ENCODE results near the gene GRID1.

GRID1 gene

DNA sequence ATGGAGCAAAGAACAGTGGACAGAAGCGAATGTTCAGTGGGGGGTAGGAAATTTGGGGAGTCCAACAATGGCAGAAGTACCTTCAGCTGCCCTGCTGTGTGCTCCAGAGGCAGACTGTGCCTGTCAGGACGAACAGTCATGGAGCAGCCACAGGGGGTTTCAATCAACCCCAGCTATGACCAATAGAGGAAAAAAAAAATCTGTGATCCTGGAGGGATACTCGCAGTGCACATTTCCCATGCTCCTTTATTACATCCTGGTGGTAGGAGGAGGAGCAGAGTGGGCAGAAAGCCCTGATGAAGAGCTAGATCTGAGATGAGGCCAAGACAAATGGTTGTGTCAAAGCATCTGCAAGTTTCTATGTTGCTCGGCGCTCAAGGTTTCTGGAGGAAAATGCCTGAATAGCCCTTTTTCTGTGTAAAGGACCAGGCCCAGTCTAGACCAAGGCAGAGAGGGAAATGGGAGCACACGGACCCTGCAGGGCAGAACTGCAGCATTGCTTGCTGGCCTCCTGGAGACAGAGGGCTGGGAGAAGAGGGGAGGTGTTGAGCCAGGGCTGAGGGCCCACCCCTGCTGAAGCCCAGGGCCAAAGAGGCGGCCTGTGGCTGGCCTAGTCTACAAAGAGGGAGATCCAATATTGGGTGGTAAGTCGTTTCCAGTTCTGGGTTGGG lies 201.5 kb downstream of the GRID1 start:
- H3K18ac ChIP-seq (ENCODE audit: low read length) = no peak overlapping the region
- H3K4me1 ChIP-seq (ENCODE audit: control insufficient read depth, low read depth, low read length) = no peaks in the 10 kb centered on the region
- no peak overlapping the region for H3K4ac ChIP-seq (ENCODE audit: low read depth, low read length)
- H4K8ac ChIP-seq (ENCODE audit: low read depth, low read length) = no peak overlapping the region
- H3K27me3 ChIP-seq (ENCODE audit: insufficient read depth, low read length, poor library complexity) = no peaks in the 10 kb centered on the region
- no peak overlapping the region for H2BK120ac ChIP-seq (ENCODE audit: low read depth, low read length)
- H4K5ac ChIP-seq (ENCODE audit: low read length) = no peak overlapping the region
- no peak overlapping the region for H3K23ac ChIP-seq (ENCODE audit: low read length)
- no peaks in the 10 kb centered on the region for H3K36me3 ChIP-seq (ENCODE audit: control insufficient read depth, insufficient read depth, low read length)
- no peak overlapping the region for H3K27ac ChIP-seq (ENCODE audit: low read depth, low read length)
- no peak overlapping the region for H3K4me2 ChIP-seq (ENCODE audit: low read length)
- H3K79me2 ChIP-seq (ENCODE audit: control insufficient read depth, insufficient read depth, low read length) = no peaks in the 10 kb centered on the region
- H2BK15ac ChIP-seq (replicated peaks; ENCODE audit: low read depth) = no peak overlapping the region
- DNase-seq = no peak
- WGBS (ENCODE audit: extremely low coverage, insufficient coverage, low lambda C conversion rate) = no CpG with 5 or more reads among the region's 8 CpGs
- no peak overlapping the region for H3K4me3 ChIP-seq (ENCODE audit: low read length)
- H3K79me1 ChIP-seq (ENCODE audit: low read length) = no peaks in the 10 kb centered on the region
- no peak overlapping the region for H2AK5ac ChIP-seq (ENCODE audit: low read length)
- H3K56ac ChIP-seq (ENCODE audit: low read length) = no peak overlapping the region
- H2BK5ac ChIP-seq (ENCODE audit: low read length) = no peak overlapping the region
- no peak overlapping the region for H3K9ac ChIP-seq (ENCODE audit: low read length)

DNA sequence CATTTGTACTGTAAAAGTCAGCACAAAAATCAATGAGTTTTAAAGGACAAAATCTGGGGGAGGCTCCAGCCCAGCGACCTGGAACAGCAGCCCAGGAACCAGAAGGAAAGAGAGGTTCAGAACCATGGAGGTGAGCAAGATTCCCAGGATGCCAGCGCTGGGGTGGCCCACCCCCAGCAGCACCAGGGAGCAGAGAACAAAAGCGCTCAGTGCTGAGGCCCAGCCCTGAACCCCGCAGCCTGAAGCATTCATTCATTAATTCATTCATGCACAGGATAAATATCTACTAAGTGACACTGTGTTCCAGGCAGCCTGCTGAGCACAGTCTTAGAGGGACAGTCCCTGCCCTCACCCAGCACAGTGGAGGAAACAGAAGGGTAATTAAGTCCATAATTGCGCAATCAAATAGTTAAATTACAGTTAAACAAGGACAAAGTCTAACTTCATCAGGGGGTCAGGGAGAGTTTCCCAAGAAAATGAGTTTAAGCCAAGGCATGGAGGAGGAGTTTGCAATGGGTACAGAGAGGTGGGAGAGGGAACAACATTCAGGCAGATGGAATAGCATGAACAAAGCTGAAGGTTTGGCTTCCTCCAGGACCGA lies 202.3 kb downstream of the GRID1 start:
- WGBS (ENCODE audit: extremely low coverage, insufficient coverage, low lambda C conversion rate) = no CpG with 5 or more reads among the region's 6 CpGs
- no peak for DNase-seq
- no peak overlapping the region for H4K5ac ChIP-seq (ENCODE audit: low read length)

DNA sequence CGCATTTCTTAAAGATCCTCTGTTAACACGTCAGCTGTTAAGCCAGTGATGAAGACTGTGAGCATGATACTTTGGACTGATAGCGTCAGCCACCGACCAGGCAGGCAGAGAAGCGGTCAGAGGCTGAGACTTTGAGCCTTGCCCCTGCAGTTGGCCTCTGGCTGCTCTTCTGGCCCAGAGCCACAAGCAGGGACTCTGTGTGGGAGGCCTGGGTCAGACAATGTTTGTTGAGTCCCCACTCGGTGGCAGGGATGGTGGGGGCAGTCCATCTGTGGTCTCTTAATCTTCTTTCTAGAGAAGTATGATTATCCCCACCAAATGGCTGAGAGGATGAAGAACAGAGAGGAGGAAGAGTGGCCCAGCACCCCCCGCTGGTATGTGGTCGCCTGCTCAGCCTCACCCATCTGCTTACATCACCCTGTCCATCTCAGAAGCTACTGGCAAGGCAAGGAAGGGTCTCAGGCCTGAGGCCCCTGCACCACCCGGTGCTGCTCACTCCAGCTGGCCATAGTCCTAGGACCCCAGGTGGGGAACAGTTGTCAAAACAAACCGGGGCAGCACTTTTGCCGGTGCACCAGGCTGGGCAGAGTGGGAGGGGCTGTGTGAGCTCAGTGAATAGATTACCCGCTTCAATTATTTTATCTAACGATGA lies 202.9 kb downstream of the GRID1 start:
- Histone ChIP-seq H4K8ac (ENCODE audit: low read depth, low read length) (no peak overlapping the region), H3K18ac (ENCODE audit: low read length) (no peak overlapping the region), H2BK5ac (ENCODE audit: low read length) (no peak overlapping the region), H3K36me3 (ENCODE audit: control insufficient read depth, insufficient read depth, low read length) (no peaks in the 10 kb centered on the region), H3K56ac (ENCODE audit: low read length) (no peak overlapping the region), H3K79me1 (ENCODE audit: low read length) (no peaks in the 10 kb centered on the region), H2BK120ac (ENCODE audit: low read depth, low read length) (no peak overlapping the region), H3K4me1 (ENCODE audit: control insufficient read depth, low read depth, low read length) (no peaks in the 10 kb centered on the region), H3K27me3 (ENCODE audit: insufficient read depth, low read length, poor library complexity) (no peaks in the 10 kb centered on the region), H2AK5ac (ENCODE audit: low read length) (no peak overlapping the region), H3K23ac (ENCODE audit: low read length) (no peak overlapping the region), H3K9ac (ENCODE audit: low read length) (no peak overlapping the region), H3K4ac (ENCODE audit: low read depth, low read length) (no peak overlapping the region), H3K27ac (ENCODE audit: low read depth, low read length) (no peak overlapping the region), H3K4me3 (ENCODE audit: low read length) (no peak overlapping the region), H3K79me2 (ENCODE audit: control insufficient read depth, insufficient read depth, low read length) (no peaks in the 10 kb centered on the region), H3K4me2 (ENCODE audit: low read length) (no peak overlapping the region), H2BK15ac (replicated peaks; ENCODE audit: low read depth) (no peak overlapping the region), H4K5ac (ENCODE audit: low read length) (no peak overlapping the region)
- no peak for DNase-seq
- WGBS (ENCODE audit: extremely low coverage, insufficient coverage, low lambda C conversion rate) = no CpG with 5 or more reads among the region's 13 CpGs

More for the DNA sequence above, 202.3 kb downstream of the GRID1 start:
- Histone ChIP-seq H3K4me3 (ENCODE audit: low read length) (no peak overlapping the region), H2BK15ac (replicated peaks; ENCODE audit: low read depth) (no peak overlapping the region), H3K23ac (ENCODE audit: low read length) (no peak overlapping the region), H3K56ac (ENCODE audit: low read length) (no peak overlapping the region), H2BK120ac (ENCODE audit: low read depth, low read length) (no peak overlapping the region), H3K79me1 (ENCODE audit: low read length) (no peaks in the 10 kb centered on the region), H2BK5ac (ENCODE audit: low read length) (no peak overlapping the region), H2AK5ac (ENCODE audit: low read length) (no peak overlapping the region), H3K4me2 (ENCODE audit: low read length) (no peak overlapping the region), H4K8ac (ENCODE audit: low read depth, low read length) (no peak overlapping the region), H3K79me2 (ENCODE audit: control insufficient read depth, insufficient read depth, low read length) (no peaks in the 10 kb centered on the region), H3K27ac (ENCODE audit: low read depth, low read length) (no peak overlapping the region), H3K9ac (ENCODE audit: low read length) (no peak overlapping the region), H3K36me3 (ENCODE audit: control insufficient read depth, insufficient read depth, low read length) (no peaks in the 10 kb centered on the region), H3K27me3 (ENCODE audit: insufficient read depth, low read length, poor library complexity) (no peaks in the 10 kb centered on the region), H3K4ac (ENCODE audit: low read depth, low read length) (no peak overlapping the region), H3K18ac (ENCODE audit: low read length) (no peak overlapping the region), H3K4me1 (ENCODE audit: control insufficient read depth, low read depth, low read length) (no peaks in the 10 kb centered on the region)

DNA sequence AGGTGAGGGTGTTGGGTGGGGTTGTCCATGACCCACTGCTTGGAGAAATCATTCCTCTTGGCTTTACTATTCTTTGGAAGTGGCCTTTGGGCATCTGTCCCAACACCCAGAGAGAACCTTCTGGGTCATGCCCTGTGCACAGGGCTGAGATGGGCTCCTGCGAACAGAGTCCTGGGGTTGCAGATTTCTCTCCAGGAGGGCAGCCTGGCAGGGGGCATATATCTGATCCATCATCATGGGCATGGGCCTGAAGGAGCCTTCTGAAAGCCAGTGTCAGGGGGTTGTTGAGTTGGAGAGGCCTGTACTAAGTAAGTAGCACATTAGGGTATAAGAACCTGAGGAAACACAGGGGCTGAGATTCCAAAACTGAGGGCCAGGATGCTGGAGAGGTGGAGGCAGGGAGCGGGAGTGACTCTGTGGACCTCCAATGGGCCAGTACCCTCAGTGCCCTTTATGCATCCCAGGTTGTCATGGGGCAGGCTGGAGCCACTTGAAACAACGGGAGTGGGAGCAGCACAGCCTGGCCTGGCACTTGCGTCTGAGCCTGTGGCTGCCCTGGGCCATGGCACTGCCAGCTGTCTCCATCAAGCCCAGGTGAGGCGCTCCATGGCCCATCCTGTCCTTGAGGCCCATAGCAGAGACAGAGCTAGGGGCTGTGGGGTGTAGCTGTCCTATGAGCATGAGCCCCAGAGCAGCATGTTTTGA lies 203.7 kb downstream of the GRID1 start:
- DNase-seq = no peak
- no peak overlapping the region for H3K4me2 ChIP-seq (ENCODE audit: low read length)
- no peaks in the 10 kb centered on the region for H3K36me3 ChIP-seq (ENCODE audit: control insufficient read depth, insufficient read depth, low read length)
- no peak overlapping the region for H3K23ac ChIP-seq (ENCODE audit: low read length)
- no peak overlapping the region for H3K27ac ChIP-seq (ENCODE audit: low read depth, low read length)
- no peak overlapping the region for H3K4me3 ChIP-seq (ENCODE audit: low read length)
- no peak overlapping the region for H3K56ac ChIP-seq (ENCODE audit: low read length)
- H2BK15ac ChIP-seq (replicated peaks; ENCODE audit: low read depth) = no peak overlapping the region
- H2BK5ac ChIP-seq (ENCODE audit: low read length) = no peak overlapping the region
- no peaks in the 10 kb centered on the region for H3K79me2 ChIP-seq (ENCODE audit: control insufficient read depth, insufficient read depth, low read length)
- H3K27me3 ChIP-seq (ENCODE audit: insufficient read depth, low read length, poor library complexity) = no peaks in the 10 kb centered on the region
- H3K79me1 ChIP-seq (ENCODE audit: low read length) = no peaks in the 10 kb centered on the region
- H3K4ac ChIP-seq (ENCODE audit: low read depth, low read length) = no peak overlapping the region
- H4K8ac ChIP-seq (ENCODE audit: low read depth, low read length) = no peak overlapping the region
- no CpG with 5 or more reads among the region's 5 CpGs for WGBS (ENCODE audit: extremely low coverage, insufficient coverage, low lambda C conversion rate)
- H3K18ac ChIP-seq (ENCODE audit: low read length) = no peak overlapping the region
- no peak overlapping the region for H3K9ac ChIP-seq (ENCODE audit: low read length)
- H4K5ac ChIP-seq (ENCODE audit: low read length) = no peak overlapping the region
- H2AK5ac ChIP-seq (ENCODE audit: low read length) = no peak overlapping the region
- no peak overlapping the region for H2BK120ac ChIP-seq (ENCODE audit: low read depth, low read length)
- no peaks in the 10 kb centered on the region for H3K4me1 ChIP-seq (ENCODE audit: control insufficient read depth, low read depth, low read length)

DNA sequence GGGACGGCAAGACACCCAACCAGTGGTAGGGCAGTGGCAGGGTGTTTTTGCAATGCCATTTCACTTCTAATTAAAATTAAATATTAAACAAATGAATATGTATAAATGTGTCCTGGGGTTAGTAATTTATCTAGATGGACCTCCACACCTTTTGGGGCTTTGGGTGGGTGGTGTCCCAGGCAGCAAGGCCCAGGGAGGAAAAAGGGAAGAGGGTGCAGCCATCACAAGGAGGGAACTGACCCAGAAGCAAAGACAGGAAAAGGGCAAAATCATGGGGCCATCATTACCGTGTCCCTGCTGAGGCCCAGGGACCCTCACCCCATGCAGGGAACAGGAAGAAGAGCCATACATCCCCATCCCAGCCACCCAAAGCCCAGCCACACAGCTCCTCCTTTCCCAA lies 204.6 kb downstream of the GRID1 start:
- Histone ChIP-seq H3K9ac (ENCODE audit: low read length) (no peak overlapping the region), H3K18ac (ENCODE audit: low read length) (no peak overlapping the region), H3K79me2 (ENCODE audit: control insufficient read depth, insufficient read depth, low read length) (no peaks in the 10 kb centered on the region), H2BK120ac (ENCODE audit: low read depth, low read length) (no peak overlapping the region), H3K27me3 (ENCODE audit: insufficient read depth, low read length, poor library complexity) (no peaks in the 10 kb centered on the region), H3K56ac (ENCODE audit: low read length) (no peak overlapping the region), H3K4ac (ENCODE audit: low read depth, low read length) (no peak overlapping the region), H3K36me3 (ENCODE audit: control insufficient read depth, insufficient read depth, low read length) (no peaks in the 10 kb centered on the region), H3K4me1 (ENCODE audit: control insufficient read depth, low read depth, low read length) (no peaks in the 10 kb centered on the region), H2AK5ac (ENCODE audit: low read length) (no peak overlapping the region), H3K27ac (ENCODE audit: low read depth, low read length) (no peak overlapping the region), H3K23ac (ENCODE audit: low read length) (no peak overlapping the region), H3K4me3 (ENCODE audit: low read length) (no peak overlapping the region), H3K4me2 (ENCODE audit: low read length) (no peak overlapping the region), H2BK15ac (replicated peaks; ENCODE audit: low read depth) (no peak overlapping the region), H3K79me1 (ENCODE audit: low read length) (no peaks in the 10 kb centered on the region), H4K8ac (ENCODE audit: low read depth, low read length) (no peak overlapping the region), H2BK5ac (ENCODE audit: low read length) (no peak overlapping the region), H4K5ac (ENCODE audit: low read length) (no peak overlapping the region)
- DNase-seq = no peak
- WGBS (ENCODE audit: extremely low coverage, insufficient coverage, low lambda C conversion rate) = no CpG with 5 or more reads among the region's 2 CpGs
